ENCODE data around the gene CHAMP1.

DNA sequence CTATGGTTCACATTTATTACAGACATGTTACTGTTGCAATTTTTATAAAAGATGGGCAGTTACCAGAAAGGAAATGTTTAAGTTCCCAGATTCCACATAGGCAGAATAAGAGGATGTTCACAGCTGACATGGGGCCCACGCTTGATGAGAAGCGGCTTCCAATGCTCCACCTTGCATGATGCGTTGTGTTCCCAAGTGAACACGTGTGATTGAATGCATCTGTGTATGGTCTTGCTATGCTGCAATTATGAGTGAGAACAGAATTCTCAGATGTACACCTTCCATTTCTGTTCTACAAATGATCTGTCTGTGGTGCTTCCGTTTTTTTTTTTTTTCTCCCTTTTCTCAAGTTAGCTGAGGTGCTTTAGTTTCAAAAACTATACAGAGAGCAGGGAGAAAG lies 17.4 kb upstream of the CHAMP1 start:
- TF ChIP-seq, protein P1, sequence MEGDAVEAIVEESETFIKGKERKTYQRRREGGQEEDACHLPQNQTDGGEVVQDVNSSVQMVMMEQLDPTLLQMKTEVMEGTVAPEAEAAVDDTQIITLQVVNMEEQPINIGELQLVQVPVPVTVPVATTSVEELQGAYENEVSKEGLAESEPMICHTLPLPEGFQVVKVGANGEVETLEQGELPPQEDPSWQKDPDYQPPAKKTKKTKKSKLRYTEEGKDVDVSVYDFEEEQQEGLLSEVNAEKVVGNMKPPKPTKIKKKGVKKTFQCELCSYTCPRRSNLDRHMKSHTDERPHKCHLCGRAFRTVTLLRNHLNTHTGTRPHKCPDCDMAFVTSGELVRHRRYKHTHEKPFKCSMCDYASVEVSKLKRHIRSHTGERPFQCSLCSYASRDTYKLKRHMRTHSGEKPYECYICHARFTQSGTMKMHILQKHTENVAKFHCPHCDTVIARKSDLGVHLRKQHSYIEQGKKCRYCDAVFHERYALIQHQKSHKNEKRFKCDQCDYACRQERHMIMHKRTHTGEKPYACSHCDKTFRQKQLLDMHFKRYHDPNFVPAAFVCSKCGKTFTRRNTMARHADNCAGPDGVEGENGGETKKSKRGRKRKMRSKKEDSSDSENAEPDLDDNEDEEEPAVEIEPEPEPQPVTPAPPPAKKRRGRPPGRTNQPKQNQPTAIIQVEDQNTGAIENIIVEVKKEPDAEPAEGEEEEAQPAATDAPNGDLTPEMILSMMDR (IDR thresholded peaks at IDR 0.05): no peak
- no peak for TF ChIP-seq POLR2A (IDR thresholded peaks at IDR 0.05; ENCODE audit: low read depth)

Data from esophagus muscularis mucosa (tissue), 3 donors.